AG04449 (cell line): Measurements from ENCODE around the gene SSB.
"Not testable (repeated sequence)": the region's sequence is repeated elsewhere in the genome, so short reads cannot be mapped to it uniquely, and the experiment has no call there.

ENCODE experiments used
- CTCF ChIA-PET: fragments of 350-600 bp; formaldehyde crosslinking; extraction: SDS; loops from one replicate; lab custom pipeline; 2021; ENCODE audit warnings: antibody characterized with exemption; lab: Yijun Ruan, JAX
- POLR2A ChIA-PET: fragments of 400-600, 350-600 bp; formaldehyde crosslinking; extraction: SDS; loops from one replicate; lab custom pipeline; 2020; ENCODE audit warnings: antibody characterized with exemption, inconsistent platforms; lab: Yijun Ruan, JAX
- DNase-seq: peaks from one replicate; pipeline ENCODE4 v3.0.0-alpha.2; 2010; ENCODE audit warnings: low read depth, low spot score
- H3K4me3 ChIP-seq: 2 replicates; pipeline ENCODE4 v1.5.1; 2011; ENCODE audit warnings: low read depth, mild to moderate bottlenecking, control low read depth, low read length
- TF ChIP-seq, protein P1 (sequence below): IDR thresholded peaks from one replicate; pipeline ENCODE4 v1.5.1; 2011; ENCODE audit warnings: mild to moderate bottlenecking, moderate library complexity, low read length, control low read depth, inconsistent platforms; ENCODE audit not compliant: insufficient read depth; ENCODE audit errors: missing control alignments

SSB gene

DNA sequence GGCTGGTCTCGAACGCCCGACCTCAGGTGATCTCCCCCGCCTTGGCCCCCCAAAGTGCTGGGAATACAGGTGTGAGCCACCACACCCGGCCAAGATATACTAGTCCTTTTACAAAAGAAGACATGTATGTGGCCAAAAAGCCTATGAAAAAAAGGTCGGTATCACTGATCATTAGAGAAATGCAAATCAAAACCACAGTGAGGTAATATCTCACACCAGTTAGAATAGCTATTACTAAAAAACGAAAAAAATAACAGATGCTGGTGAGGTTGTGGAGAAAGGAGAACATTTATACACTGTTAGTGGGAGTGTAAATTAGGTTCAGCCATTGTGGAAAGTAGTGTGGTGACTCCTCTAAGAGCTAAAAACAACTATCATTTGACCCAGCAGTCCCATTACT lies 38.7 kb upstream of the SSB start:
- ChIA-PET CTCF (interaction anchor here (0.9 to 1.3 kb wide), 2 partner anchors 12 to 308 kb away, joined by 3 to 6 read pairs; no protein-coding TSS in a partner anchor), POLR2A (no interaction called here)
- no peak for DNase-seq
- TF ChIP-seq, protein P1, sequence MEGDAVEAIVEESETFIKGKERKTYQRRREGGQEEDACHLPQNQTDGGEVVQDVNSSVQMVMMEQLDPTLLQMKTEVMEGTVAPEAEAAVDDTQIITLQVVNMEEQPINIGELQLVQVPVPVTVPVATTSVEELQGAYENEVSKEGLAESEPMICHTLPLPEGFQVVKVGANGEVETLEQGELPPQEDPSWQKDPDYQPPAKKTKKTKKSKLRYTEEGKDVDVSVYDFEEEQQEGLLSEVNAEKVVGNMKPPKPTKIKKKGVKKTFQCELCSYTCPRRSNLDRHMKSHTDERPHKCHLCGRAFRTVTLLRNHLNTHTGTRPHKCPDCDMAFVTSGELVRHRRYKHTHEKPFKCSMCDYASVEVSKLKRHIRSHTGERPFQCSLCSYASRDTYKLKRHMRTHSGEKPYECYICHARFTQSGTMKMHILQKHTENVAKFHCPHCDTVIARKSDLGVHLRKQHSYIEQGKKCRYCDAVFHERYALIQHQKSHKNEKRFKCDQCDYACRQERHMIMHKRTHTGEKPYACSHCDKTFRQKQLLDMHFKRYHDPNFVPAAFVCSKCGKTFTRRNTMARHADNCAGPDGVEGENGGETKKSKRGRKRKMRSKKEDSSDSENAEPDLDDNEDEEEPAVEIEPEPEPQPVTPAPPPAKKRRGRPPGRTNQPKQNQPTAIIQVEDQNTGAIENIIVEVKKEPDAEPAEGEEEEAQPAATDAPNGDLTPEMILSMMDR = no peak
- H3K4me3 ChIP-seq = no peak overlapping the region

DNA sequence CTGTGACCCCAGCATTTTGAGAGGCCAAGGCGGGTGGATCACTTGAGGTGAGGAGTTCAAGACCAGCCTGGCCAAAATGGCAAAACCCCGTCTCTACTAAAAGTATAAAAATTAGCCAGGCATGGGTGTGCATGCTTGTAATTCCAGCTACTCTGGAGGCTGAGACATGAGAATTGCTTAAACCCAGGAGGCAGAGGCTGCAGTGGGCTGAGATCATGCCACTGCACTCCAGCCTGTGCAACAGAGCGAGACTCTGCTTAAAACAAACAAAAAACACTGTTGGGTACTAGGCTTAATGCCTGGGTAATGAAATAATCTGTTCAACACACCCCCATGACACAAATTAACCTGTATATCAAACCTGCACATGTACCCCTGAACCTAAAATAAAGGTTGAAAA lies 37.9 kb upstream of the SSB start:
- POLR2A ChIA-PET, H3K4me3 ChIP-seq, DNase-seq: not testable (repeated sequence)
- CTCF ChIA-PET = interaction anchor here (0.9 to 1.3 kb wide), 2 partner anchors 11 to 309 kb away, joined by 3 to 6 read pairs; no protein-coding TSS in a partner anchor

DNA sequence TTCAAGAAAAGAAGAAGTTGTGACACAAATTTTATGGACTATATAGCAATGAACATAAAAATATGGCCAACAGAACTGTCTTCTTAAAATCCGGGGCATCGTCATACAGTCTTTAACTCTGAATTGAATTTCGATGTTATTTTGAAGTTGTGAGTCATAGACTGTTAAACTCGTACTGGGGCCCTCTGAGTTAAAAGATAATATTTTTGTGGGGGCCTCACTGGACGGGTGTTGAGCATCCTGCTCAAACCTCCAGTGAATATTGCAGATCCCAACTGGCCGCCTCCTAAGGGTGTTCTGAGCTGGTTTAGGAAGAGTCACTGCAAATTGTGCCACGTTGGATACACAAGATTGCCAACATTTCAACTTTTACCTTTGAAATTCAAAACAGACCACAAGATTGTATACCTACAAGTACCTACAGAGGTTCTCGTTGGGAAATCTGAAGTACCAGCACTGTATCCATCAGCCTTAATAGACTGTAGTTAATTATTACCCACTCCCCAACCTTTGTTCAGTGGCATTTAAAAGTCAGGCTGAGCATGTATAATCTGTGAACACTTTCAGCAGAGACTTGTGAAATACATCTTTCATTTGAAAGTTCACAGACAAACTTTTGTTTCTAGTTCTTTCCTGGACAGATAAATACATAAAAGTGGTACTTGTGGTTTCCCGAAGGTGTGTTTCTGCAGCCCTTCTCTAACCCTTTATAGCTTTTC lies 37.3 kb upstream of the SSB start:
- ChIA-PET CTCF (no interaction called here), POLR2A (no interaction called here)
- H3K4me3 ChIP-seq = no peak overlapping the region
- no peak for DNase-seq
- TF ChIP-seq, protein P1 = no peak

DNA sequence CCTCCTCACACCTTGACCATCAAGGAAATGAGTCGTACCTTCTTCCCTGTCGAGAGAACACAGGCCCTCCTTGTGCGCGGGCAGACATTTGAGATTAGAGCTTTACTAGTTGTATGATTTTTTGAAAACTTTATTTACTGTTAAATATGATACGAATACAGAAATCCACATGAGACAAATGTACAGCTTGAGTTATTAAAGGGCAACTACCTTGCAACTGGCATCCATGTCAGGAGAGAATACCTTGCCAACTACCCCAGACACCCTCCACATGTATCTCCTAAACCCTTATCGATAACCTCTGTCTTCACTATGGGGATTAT lies 36.7 kb upstream of the SSB start:
- H3K4me3 ChIP-seq = no peak overlapping the region
- TF ChIP-seq, protein P1 = no peak
- DNase-seq = no peak
- ChIA-PET CTCF (no interaction called here), POLR2A (no interaction called here)

DNA sequence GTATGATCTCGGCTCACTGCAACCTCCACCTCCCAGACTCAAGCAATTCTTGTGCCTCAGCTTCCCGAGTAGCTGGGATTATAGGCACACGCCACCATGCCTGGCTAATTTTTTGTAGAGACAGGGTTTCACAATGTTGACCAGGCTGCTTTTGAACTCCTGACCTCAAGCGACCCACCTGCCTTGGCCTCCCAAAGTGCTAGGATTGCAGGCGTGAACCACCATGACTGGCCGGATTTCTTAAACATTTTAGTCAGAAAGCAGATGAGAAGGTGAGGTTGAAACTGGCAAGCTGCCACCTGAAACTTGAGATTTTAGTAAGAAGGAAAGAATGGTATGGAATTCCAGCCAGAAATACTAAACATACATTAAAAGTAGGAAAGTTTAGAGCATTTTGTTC lies 33.1 kb upstream of the SSB start:
- no peak overlapping the region for H3K4me3 ChIP-seq
- ChIA-PET POLR2A (no interaction called here), CTCF (no interaction called here)
- TF ChIP-seq, protein P1 = no peak
- peak; percentile 24 for DNase-seq

DNA sequence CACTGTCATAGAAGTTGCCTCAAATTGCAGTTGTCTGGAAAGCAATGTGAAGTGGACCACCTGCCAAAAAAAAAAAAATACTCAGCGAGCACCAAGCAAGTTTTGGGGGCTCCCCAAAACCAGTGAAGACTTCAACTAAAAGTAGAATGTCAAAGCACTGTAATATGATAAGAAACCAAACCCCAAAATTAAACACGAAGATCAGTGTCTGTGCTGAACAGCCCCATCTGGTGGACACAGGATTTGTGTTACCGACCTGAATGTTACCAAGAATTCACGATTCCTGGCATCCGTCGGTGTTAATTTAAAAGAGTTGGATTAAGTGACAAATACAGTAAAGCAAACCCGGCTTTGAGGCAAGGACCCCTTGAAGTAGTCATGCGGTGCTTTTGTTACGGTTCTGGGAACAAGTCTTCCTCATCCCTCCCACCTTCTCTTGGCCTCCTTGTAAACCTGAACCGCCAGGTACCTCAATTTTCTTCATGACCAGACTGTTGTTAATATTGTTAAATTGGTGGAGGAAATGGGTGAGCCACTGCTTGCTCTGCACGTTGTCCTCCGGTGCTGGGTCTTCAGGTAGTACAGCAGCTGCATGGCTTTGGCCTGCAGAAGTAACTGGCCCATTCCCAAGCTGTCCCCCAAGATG lies 31.3 kb upstream of the SSB start:
- no peak for DNase-seq

More for the DNA sequence above, 31.3 kb upstream of the SSB start:
- ChIA-PET CTCF (interaction anchor here (1.2 kb wide), 1 partner anchor 69 kb away, joined by 4 read pairs; no protein-coding TSS in a partner anchor), POLR2A (no interaction called here)
- TF ChIP-seq, protein P1 = peak; percentile 72
- no peak overlapping the region for H3K4me3 ChIP-seq
